GM18505 (cell line): ENCODE data around the gene SKIC8.
"Not testable (repeated sequence)": the region's sequence is repeated elsewhere in the genome, so short reads cannot be mapped to it uniquely, and the experiment has no call there.

Source experiments
- ATAC-seq: cut with Tn5 transposase; IDR thresholded peaks from one replicate; pipeline ENCODE4 v1.9.1; 2021; ENCODE audit not compliant: unreplicated experiment
- POLR2A ChIP-seq: IDR thresholded peaks from 4 replicates; pipeline ENCODE4 v1.6.1; 2011; ENCODE audit warnings: borderline replicate concordance; ENCODE audit not compliant: insufficient read depth, insufficient read length; ENCODE audit errors: extremely low read depth

SKIC8 gene

DNA sequence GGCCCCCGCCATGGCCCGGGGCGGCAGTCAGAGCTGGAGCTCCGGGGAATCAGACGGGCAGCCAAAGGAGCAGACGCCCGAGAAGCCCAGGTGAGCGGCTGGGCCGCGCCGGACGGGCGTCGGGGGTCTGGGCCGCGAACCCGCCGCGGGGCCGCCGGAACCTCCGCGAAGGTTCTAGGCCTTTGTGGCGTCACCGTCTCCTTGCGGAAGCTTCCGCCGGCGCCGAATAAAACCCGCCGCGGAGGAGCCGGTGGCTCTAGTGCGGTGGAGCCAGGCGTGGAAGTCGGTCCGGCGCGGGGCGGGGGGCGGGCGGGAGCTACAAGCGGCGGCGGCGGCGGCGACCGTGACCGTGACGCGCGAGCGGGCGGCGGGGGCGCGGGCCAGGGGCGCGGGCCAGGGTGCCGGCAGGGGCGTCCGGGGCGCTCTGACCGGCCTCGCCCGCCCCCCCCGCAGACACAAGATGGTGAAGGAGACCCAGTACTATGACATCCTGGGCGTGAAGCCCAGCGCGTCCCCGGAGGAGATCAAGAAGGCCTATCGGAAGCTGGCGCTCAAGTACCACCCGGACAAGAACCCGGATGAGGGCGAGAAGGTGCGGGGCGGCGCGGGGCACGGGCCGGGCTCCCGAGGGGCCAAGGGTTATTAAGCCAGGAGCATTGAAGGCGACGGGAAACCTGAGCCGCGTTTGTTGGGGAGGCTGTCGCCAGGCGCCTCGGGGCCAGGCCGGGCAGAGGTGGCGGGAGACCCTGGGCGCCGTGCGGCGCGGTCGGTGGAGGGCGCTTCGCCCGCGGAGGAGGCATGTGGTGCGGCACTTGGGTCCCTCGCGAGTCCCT lies 34.9 kb downstream of the SKIC8 start, which contains the start of gene DNAJA4:
TSS of gene DNAJA4 (plus strand) at position 259 of the 833 bp plus-strand sequence. CDS start at position 461, 202 bp downstream.
- ATAC-seq, result no peak
- TF ChIP-seq POLR2A, result no peak

DNA sequence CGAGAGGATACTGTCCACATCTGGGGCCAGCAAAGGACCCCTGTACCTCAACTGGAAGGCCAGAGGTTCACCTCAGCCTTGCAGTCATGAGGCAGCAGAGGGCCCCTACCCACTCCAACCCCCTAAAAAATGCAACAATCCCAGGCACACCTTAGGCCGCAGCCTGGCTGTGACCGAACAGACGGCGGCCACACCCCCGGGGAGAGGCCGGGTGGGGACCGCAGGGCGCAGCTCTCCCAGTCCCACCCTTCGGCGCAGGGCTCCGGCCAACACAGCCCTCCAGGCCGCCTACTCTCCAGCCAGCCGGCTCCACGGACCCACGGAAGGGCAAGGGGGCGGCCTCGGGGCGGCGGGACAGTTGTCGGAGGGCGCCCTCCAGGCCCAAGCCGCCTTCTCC lies 35.5 kb downstream of the SKIC8 start:
- no peak for ATAC-seq
- TF ChIP-seq POLR2A, result no peak

DNA sequence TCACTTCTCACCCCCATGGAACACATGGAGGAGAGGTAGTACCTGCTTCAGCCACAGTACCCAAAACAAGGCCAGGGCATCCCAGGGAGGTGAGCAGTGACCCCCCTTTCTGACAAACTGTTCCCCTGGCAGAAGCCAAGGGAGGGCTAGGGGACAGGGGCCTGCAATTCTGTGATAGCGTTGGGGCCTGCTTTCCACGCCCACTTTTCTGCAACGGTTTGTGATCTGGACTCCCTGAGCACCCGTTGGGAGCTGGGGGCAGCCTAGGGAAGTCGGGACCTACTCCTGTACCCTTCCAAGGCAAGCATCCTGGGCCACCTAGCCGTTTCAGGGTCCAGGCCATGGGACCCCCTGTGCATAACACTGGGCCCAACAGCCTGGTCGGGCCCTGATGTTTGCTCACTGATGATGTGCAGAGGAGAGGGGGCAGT lies 36.0 kb downstream of the SKIC8 start:
- TF ChIP-seq POLR2A, result no peak
- ATAC-seq, result no peak

DNA sequence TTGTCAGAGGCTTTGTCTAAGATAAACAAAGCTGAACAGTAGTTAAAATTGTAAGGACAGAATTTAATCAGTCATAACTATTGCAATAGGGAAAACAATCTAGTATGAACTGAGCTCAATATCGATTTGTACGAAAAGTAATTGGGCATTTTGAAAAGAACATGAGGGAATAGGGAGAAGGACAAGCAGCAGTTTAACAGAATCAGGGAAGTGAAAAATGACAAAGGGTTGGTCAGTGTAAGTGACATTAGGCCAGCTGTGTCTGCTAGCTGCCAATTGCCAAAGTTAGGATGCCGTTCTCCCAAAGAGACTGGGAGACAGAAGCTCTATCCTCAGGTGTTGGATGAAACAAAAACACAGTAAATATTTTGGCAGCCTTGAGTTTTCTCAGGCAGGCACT lies 38.3 kb downstream of the SKIC8 start:
- TF ChIP-seq POLR2A, result no peak
- ATAC-seq, result no peak

DNA sequence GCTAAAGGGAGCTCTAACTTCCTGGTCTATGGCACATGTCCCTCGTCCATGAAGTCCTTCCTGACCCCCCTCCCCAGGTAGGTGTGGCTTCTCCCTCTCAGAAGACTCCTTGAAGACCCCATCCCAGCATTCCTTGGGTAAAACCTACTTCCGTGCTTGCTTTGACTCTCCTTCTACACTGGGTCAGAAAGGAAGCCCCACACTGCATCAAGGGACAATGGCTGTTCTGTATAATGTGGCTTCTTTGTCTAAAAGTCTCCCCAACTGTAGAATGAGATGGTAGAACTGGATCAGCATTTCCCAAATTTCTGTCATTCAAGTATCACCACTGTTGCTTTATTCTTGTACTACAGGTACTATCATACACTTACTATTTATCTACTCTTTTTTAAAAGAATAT lies 38.9 kb downstream of the SKIC8 start:
- no peak for ATAC-seq
- no peak for TF ChIP-seq POLR2A

DNA sequence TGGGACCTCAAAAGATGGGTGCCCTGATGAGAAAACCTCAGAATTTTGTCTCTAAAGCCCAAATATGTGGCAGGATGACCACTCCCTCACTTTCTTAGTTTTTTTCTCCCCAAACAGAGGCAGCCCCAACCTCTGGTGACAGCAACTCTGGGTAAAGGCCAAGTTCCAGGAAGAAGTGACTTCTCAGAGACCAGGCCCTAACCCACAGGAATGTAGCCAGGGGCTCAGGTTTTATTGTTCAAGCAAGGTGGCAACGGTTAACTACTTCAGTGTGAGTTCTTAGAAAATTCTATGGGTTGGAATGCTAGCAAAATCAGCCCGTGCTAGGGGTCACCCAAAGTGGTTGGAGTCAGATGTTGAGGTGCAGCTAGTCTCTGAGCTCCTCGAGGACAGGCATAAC lies 40.2 kb downstream of the SKIC8 start:
- no peak for ATAC-seq
- no peak for TF ChIP-seq POLR2A

DNA sequence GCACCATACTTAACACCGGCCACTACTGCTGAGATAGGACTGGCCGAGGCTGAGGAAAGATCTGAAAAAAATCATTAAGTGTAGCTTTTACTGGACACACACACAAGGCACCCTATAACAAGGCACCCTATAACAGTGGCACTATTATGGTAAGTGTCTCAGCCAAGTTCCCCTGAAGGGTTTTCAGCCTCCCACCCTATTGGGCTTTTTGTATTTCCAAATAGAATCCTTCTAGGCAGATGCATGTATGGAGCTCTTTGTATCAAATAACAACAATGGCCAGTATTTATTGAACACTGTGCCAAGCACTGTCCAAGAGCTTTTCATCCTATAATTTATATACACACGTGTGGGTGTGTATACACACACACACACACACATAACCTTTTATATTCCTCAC lies 41.7 kb downstream of the SKIC8 start:
- ATAC-seq, result no peak
- TF ChIP-seq POLR2A, result no peak

DNA sequence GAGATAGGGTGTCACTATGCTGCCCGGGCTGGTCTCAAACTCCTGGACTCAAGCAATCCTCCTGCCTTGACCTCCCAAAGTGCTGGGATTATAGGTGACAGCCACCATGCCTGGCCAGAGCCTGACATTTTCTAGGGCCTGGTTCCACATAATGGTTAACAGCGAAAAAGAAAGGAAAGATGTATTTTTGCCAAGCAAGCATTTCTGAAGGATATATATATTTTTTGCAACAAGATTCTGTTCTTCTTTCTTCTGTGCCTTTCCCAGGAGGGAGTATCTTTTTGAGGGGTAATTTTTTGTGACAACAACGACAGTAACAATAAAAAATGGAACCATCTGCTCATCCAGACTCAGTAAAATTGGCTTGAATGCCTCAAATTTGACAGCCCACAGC lies 43.4 kb downstream of the SKIC8 start:
- ATAC-seq, result no peak
- no peak for TF ChIP-seq POLR2A

DNA sequence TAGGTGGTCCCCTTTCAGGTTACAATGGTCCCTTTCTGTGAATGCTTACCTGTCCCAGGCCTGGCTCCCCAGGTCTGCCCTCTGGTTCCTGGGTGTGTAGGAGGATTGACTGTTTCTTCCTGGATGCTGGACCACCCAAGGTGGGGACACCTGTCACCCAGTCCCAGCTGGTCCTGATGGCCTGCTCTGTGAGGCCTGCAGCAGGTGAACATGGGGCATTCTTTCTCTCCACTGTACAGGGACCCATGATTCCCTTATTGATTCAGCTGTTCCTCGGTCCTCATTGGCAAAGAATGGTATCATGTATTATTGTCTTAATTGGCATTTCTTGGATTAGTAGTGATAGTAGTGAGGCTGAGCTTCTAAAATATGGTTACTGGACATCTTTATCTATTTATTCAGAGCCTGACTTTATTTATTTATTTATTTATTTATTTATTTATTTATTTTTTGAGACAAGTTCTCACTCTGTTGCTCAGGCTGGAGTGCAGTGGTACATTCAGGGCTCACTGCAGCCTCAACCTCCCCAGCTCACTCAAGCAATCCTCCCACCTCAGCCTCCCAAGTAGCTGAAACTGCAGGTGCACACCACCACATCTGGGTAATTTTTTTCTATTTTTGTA lies 43.9 kb downstream of the SKIC8 start:
- TF ChIP-seq POLR2A, result no peak
- no peak for ATAC-seq

DNA sequence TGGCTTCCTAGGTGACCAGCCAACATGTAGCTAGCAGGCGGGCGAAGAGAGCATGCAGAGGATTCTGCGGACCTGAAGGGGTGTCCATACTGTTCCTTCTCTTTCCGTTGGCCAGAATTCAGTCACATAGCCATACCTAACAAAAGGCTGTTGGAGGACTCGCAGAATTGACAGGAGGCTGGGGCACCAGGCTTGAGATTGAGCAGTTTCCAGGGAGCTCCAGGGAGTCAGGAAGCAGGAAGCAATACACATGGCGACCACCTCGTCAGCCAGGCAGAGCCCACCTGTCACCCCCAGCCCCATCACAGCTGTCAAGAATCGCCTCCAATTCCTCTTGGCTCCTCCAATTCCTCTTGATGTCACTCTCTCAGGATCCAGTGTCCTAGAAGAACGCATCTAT lies 48.3 kb downstream of the SKIC8 start:
- ATAC-seq, result no peak
- no peak for TF ChIP-seq POLR2A

DNA sequence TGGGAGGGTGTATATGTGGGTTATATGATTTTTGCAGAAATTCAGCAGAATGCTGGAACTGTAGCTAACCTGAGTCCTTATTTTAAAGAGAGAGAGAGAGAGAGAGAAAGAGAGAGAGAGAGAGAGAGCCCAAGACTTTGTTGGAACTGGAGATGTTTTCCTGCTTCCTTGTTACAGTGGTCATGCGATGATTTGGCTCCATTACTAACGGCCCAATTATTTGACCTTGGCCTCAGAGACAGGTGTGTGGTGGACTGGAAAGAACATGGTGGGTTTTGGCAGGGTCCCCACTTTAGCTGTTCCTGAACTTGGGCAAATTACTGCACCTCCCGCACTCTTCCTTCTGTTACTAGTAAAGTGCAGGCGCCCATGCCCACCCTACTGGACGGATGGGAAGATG lies 50.3 kb downstream of the SKIC8 start:
- no peak for ATAC-seq
- TF ChIP-seq POLR2A, result no peak

DNA sequence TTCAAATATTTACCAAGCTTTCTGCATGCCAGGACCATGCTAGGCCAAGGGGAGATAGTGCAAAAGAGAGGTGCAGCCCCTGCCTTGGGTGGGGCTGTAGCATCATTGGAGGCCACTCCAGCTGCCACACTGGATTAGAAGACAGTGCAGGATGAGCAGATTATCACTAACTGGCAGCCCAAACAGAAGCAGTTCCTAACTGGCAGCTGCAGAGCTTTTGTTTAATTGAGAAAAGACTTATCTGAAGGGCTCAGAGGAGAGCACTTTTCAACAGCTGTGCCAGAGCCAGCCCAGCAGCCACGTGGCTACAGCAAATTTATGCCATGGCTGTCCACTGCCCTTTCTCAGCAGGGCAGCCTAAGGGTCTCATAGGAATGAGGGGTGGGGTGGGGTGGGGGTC lies 51.5 kb downstream of the SKIC8 start:
- ATAC-seq, result no peak
- no peak for TF ChIP-seq POLR2A

DNA sequence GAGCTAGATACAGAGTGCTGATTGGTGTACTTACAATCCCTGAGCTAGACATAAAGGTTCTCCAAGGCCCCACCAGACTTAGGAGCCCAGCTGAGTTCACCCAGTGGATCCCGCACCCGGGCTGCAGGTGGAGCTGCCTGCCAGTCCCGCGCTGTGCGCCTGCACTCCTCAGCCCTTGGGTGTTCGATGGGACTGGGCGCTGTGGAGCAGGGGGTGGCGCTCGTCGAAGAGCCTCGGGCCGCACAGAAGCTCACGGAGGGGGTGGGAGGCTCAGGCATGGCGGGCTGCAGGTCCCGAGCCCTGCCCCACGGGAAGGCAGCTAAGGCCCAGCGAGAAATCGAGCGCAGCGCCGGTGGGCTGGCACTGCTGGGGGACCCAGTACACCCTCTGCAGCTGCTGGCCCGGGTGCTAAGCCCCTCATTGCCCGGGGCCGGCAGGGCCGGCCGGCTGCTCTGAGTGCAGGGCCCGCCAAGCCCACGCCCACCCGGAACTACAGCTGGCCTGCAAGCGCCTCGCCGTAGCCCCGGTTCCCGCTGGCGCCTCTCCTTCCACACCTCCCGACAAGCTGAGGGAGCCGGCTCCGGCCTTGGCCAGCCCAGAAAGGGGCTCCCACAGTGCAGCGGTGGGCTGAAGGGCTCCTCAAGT lies 53.3 kb downstream of the SKIC8 start:
- ATAC-seq, result not testable (repeated sequence)

DNA sequence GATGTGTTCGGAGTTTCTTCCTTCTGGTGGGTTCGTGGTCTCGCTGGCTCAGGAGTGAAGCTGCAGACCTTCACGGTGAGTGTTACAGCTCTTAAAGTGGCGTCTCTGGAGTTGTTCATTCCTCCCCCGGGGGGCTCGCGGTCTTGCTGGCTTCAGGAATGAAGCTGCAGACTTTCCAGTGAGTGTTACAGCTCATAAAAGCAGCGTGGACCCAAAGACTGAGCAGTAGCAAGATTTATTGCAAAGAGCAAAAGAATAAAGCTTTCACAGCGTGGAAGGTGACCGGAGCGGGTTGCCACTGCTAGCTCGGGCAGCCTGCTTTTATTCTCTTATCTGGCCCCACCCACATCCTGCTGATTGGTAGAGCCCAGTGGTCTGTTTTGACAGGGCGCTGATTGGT lies 54.0 kb downstream of the SKIC8 start:
- not testable (repeated sequence) for ATAC-seq

DNA sequence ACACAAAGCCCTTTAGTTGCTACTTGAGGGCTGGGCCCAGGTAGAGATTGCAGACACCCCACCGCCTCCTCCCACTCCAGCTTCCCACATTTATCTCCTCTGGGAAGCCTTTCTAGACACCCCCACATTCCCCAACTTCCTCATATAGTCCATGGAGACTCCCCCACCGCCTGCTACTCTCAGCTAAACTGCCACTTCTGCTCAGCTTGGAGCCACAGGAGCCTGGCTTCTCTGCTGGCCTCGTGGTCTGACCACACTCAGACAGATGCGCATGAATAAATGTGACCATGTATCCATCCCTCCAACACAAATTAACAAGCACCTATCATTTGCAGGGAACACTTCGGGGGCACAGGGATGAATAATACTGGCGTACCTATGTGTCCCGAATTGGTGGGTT lies 54.5 kb downstream of the SKIC8 start:
- no peak for TF ChIP-seq POLR2A
- no peak for ATAC-seq

DNA sequence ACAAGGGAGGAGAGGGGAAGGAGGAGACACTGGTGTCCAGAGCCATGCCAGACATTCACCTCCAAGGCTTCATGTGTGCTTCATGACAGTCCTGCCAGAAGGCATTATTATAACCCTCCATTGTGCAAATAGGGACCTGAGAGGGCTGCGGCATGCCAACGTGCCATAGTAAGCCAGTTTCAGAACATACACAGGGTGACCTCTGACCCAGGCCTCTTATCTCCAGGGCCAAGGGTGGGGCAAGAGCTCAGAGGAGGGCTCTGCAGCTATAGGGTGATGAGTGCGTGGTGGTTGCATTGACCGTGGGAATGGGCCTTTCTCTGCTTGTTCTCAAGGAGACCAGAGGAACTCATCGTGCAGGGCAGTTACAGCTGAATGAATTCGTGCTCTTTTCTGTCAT lies 55.3 kb downstream of the SKIC8 start:
- no peak for ATAC-seq
- no peak for TF ChIP-seq POLR2A
